ENCODE results near the gene SLC7A5.
"Not testable (repeated sequence)": the region's sequence is repeated elsewhere in the genome, so short reads cannot be mapped to it uniquely, and the experiment has no call there.

- not testable (repeated sequence) for TF ChIP-seq EZH2 (IDR thresholded peaks at IDR 0.05; ENCODE audit: insufficient read depth, poor library complexity, severe bottlenecking); EZH2phosphoT487 (IDR thresholded peaks at IDR 0.05; ENCODE audit: insufficient read depth, low read depth)
Observed at GRCh38 chr16:87817370-87817769, 51.9 kb downstream of the SLC7A5 start.
